Brain microvascular endothelial cell (primary cell): ENCODE data around the gene LOC128125822.

Source experiments
- DNase-seq: peaks from one replicate; pipeline ENCODE4 v3.0.0-alpha.2; 2020
- H3K27ac ChIP-seq: fragments of 250-450 bp; sonication (Bioruptor Pico); 2 replicates; pipeline ENCODE4 v1.5.1; 2020; ENCODE audit warnings: mild to moderate bottlenecking, moderate library complexity
- H3K27me3 ChIP-seq: fragments of 250-450 bp; sonication (Bioruptor Pico); replicated peaks from 2 replicates; pipeline ENCODE4 v1.5.1; 2020; ENCODE audit warnings: mild to moderate bottlenecking
- H3K36me3 ChIP-seq: fragments of 250-450 bp; sonication (Bioruptor Pico); replicated peaks from 2 replicates; pipeline ENCODE4 v1.5.1; 2020; ENCODE audit warnings: mild to moderate bottlenecking
- H3K4me3 ChIP-seq: 2 replicates; pipeline ENCODE4 v1.5.1; 2011; ENCODE audit warnings: low read depth, mild to moderate bottlenecking, control low read depth, low read length, moderate library complexity
- CTCF ChIP-seq: IDR thresholded peaks from 2 replicates; pipeline ENCODE4 v1.5.1; 2011; ENCODE audit warnings: low read depth, mild to moderate bottlenecking, moderate library complexity, low read length, control low read depth, inconsistent platforms; ENCODE audit errors: missing control alignments
- in situ Hi-C: cut with HindIII; loops from 2 replicates; pipeline ENCODE4 v1.10.0; 2017; ENCODE audit warnings: low sequenced_read_pairs, low pct_ligation_motif_present

The LOC128125822 gene

GRCh38 chr6:63537959-63538300 lies 34.4 kb upstream of the LOC128125822 start:
- no peak overlapping the region for H3K4me3 ChIP-seq
- TF ChIP-seq CTCF: no peak
- no peaks in the 10 kb centered on the region for H3K36me3 ChIP-seq
- DNase-seq: no peak
- in situ Hi-C loops: no loop called here
- no peak overlapping the region for H3K27ac ChIP-seq
- no peaks in the 10 kb centered on the region for H3K27me3 ChIP-seq

GRCh38 chr6:63538550-63538949 lies 33.7 kb upstream of the LOC128125822 start:
- no peak for TF ChIP-seq CTCF
- DNase-seq: no peak
- H3K4me3 ChIP-seq: no peak overlapping the region
- in situ Hi-C loops: no loop called here
- H3K27ac ChIP-seq: no peak overlapping the region
- H3K27me3 ChIP-seq: no peaks in the 10 kb centered on the region
- no peaks in the 10 kb centered on the region for H3K36me3 ChIP-seq

- Histone ChIP-seq H3K36me3 (no peaks in the 10 kb centered on the region), H3K27me3 (no peaks in the 10 kb centered on the region), H3K4me3 (no peak overlapping the region), H3K27ac (no peak overlapping the region)
- in situ Hi-C loops: no loop called here
- no peak for TF ChIP-seq CTCF
- DNase-seq: no peak
Observed at GRCh38 chr6:63543001-63543400, 29.3 kb upstream of the LOC128125822 start.

GRCh38 chr6:63543982-63544381 lies 28.3 kb upstream of the LOC128125822 start:
- Histone ChIP-seq H3K4me3 (no peak overlapping the region), H3K27me3 (no peaks in the 10 kb centered on the region), H3K27ac (no peak overlapping the region), H3K36me3 (no peaks in the 10 kb centered on the region)
- in situ Hi-C loops: no loop called here
- DNase-seq: no peak
- no peak for TF ChIP-seq CTCF

- in situ Hi-C loops: no loop called here
- no peak for TF ChIP-seq CTCF
- no peak for DNase-seq
- Histone ChIP-seq H3K4me3 (no peak overlapping the region), H3K36me3 (no peaks in the 10 kb centered on the region), H3K27me3 (no peaks in the 10 kb centered on the region), H3K27ac (no peak overlapping the region)
Observed at GRCh38 chr6:63546236-63546635, 26.0 kb upstream of the LOC128125822 start.

GRCh38 chr6:63546697-63547096 lies 25.6 kb upstream of the LOC128125822 start:
- H3K27ac ChIP-seq: no peak overlapping the region
- no peaks in the 10 kb centered on the region for H3K27me3 ChIP-seq
- no peak overlapping the region for H3K4me3 ChIP-seq
- H3K36me3 ChIP-seq: no peaks in the 10 kb centered on the region
- TF ChIP-seq CTCF: no peak
- in situ Hi-C loops: no loop called here
- DNase-seq: no peak
